Measurements from ENCODE around the gene EIF4G3. TPM values are rescaled to one million over a fixed set of nuclear protein-coding genes. Genes with fewer than 3 reads are reported as not detected.
A peak's percentile ranks its signal among the peaks of the same experiment; 100 is the strongest.

EIF4G3 gene
- total and polyA plus RNA-seq, 9 of the 15 experiments (the other 6 are each of a cell fraction or from before 2014, with no cell fraction given): 6.7 to 40.5 (median 32.1) TPM

DNA sequence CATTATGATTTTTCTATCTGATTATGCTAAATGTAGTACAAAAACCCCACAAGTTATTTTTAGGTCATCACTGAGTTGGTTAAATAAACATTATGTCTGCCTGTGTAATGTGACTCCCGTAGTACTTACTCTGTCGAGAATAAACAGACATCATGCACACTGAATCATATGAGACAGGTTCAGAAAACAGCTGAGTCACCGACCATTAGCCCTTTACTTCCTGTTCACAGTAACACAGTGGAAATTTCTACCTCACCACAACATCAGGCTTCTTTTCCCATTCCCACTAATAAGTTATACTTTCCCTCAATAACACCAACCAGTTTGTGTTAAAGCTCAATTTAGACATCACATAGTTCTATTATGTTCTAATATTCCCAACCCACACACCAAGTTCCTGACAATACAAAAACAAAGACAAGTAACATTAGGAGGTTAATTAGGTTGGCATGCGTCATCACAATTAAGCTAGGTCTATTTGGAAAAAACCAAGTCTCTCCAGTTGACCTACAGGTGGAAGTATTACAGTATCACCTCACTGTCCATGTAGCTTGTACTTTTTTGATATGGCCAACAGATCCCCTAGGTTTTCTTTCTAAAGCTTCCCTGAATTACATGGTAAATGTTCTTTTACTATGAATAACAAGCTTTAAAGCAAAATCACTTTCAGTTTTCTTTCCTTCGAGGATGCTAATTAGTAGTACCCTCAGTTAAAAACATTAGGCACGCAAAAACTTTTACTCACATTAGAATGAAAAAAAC is 154.2 kb downstream of the EIF4G3 start (continued):
- TF ChIP-seq NCOA4 (IDR thresholded peaks at IDR 0.05; ENCODE audit: partially characterized antibody): no peak
- no peak for TF ChIP-seq RBM15 (IDR thresholded peaks at IDR 0.05; ENCODE audit: insufficient read depth, low read length)
- TF ChIP-seq MCM5 (IDR thresholded peaks at IDR 0.05; ENCODE audit: low read depth): no peak
- TF ChIP-seq ELF4 (CRISPR knock-in tag; IDR thresholded peaks at IDR 0.05): peak; percentile 95
- TF ChIP-seq PHF8 (IDR thresholded peaks at IDR 0.05; ENCODE audit: borderline replicate concordance, low read length): no peak; the same call in 1 of the 2 replicates
- TF ChIP-seq TEAD1 (CRISPR knock-in tag; IDR thresholded peaks at IDR 0.05): peak in 1 of 2 experiments; percentile 72; a peak in 1 of 4 replicates
- peak; percentile 74 for TF ChIP-seq CBFA2T3 (IDR thresholded peaks at IDR 0.05)
- TF ChIP-seq FUS (optimal IDR thresholded peaks at IDR 0.05; ENCODE audit: low read depth, low read length): no peak
- TF ChIP-seq, protein P1, sequence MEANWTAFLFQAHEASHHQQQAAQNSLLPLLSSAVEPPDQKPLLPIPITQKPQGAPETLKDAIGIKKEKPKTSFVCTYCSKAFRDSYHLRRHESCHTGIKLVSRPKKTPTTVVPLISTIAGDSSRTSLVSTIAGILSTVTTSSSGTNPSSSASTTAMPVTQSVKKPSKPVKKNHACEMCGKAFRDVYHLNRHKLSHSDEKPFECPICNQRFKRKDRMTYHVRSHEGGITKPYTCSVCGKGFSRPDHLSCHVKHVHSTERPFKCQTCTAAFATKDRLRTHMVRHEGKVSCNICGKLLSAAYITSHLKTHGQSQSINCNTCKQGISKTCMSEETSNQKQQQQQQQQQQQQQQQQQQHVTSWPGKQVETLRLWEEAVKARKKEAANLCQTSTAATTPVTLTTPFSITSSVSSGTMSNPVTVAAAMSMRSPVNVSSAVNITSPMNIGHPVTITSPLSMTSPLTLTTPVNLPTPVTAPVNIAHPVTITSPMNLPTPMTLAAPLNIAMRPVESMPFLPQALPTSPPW (CRISPR knock-in tag; IDR thresholded peaks at IDR 0.05): peak; percentile 54; the same call in 1 of the 2 replicates
- no peak for TF ChIP-seq FOXJ3 (CRISPR knock-in tag; IDR thresholded peaks at IDR 0.05)
- no peak for TF ChIP-seq ZSCAN32 (CRISPR knock-in tag; IDR thresholded peaks at IDR 0.05)
- TF ChIP-seq ZNF717 (CRISPR knock-in tag; IDR thresholded peaks at IDR 0.05): no peak
- TF ChIP-seq, protein P2, sequence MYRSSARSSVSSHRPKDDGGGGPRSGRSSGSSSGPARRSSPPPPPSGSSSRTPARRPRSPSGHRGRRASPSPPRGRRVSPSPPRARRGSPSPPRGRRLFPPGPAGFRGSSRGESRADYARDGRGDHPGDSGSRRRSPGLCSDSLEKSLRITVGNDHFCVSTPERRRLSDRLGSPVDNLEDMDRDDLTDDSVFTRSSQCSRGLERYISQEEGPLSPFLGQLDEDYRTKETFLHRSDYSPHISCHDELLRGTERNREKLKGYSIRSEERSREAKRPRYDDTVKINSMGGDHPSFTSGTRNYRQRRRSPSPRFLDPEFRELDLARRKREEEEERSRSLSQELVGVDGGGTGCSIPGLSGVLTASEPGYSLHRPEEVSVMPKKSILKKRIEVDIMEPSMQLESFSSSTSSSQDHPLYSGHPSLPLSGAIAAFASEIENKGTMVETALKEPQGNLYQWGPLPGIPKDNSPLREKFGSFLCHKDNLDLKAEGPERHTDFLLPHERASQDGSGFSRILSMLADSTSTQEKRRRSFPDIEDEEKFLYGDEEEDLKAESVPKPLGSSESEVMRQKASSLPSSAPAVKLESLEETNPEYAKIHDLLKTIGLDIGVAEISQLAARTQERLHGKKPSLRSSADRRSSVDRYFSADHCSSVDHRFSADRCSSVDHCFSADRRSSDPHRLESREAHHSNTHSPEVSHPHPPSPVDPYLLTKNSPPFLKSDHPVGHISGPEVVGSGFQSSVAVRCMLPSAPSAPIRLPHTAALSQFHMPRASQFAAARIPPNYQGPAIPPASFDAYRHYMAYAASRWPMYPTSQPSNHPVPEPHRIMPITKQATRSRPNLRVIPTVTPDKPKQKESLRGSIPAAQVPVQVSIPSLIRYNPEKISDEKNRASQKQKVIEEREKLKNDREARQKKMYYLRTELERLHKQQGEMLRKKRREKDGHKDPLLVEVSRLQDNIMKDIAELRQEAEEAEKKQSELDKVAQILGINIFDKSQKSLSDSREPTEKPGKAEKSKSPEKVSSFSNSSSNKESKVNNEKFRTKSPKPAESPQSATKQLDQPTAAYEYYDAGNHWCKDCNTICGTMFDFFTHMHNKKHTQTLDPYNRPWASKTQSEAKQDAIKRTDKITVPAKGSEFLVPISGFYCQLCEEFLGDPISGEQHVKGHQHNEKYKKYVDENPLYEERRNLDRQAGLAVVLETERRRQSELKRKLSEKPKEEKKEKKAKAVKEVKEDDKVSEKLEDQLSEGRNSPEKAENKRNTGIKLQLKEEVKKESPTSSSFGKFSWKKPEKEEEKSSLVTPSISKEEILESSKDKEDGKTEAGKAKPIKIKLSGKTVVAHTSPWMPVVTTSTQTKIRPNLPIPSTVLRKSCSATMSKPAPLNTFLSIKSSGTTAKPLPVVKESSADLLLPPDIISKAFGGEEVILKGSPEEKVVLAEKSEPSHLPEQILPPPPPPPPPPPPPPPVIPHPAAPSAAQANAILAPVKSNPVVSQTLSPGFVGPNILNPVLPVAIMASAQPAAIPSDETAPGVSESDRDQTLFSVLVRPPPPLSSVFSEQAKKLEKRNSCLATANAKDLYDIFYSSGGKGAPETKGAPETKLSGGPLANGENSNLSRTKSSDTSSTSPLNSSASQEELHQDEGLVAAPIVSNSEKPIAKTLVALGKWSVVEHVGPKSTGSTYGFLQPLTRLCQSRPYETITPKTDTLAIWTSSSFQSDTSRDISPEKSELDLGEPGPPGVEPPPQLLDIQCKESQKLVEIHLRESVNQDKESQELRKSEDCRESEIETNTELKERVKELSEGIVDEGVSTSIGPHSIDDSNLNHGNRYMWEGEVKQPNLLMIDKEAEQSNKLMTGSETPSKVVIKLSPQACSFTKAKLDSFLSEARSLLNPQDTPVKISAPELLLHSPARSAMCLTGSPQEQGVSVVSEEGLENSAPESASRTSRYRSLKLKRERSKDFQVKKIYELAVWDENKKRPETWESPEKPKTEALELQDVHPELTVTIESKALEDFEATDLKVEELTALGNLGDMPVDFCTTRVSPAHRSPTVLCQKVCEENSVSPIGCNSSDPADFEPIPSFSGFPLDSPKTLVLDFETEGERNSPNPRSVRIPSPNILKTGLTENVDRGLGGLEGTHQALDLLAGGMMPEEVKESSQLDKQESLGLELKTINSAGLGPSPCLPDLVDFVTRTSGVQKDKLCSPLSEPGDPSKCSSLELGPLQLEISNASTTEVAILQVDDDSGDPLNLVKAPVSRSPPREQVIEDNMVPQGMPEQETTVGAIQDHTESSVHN (IDR thresholded peaks at IDR 0.05; ENCODE audit: borderline replicate concordance in 1 of 2, low read depth in 1 of 2): peak; percentile 86 to 95; a peak in 3 of 4 replicates
- TF ChIP-seq HOXB6 (CRISPR knock-in tag; IDR thresholded peaks at IDR 0.05; ENCODE audit: borderline replicate concordance): no peak
- TF ChIP-seq PPARD (CRISPR knock-in tag; IDR thresholded peaks at IDR 0.05): no peak
- TF ChIP-seq HEY1 (CRISPR knock-in tag; IDR thresholded peaks at IDR 0.05; ENCODE audit: borderline replicate concordance): no peak
- no peak for TF ChIP-seq KLF16 (IDR thresholded peaks at IDR 0.05)
- TF ChIP-seq, protein P3, sequence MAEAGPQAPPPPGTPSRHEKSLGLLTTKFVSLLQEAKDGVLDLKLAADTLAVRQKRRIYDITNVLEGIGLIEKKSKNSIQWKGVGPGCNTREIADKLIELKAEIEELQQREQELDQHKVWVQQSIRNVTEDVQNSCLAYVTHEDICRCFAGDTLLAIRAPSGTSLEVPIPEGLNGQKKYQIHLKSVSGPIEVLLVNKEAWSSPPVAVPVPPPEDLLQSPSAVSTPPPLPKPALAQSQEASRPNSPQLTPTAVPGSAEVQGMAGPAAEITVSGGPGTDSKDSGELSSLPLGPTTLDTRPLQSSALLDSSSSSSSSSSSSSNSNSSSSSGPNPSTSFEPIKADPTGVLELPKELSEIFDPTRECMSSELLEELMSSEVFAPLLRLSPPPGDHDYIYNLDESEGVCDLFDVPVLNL (CRISPR knock-in tag; IDR thresholded peaks at IDR 0.05; ENCODE audit: low read depth): no peak

All from K562 (cell line).